ENCODE data around the gene KRT76.

Gene KRT76

GRCh38 chr12:52813203-52813819, 36.2 kb upstream of the KRT76 start:
- DNase-seq (ENCODE audit: low read depth in 2 of 2) = no peak

- DNase-seq (ENCODE audit: low read depth in 2 of 2) = no peak
These were observed 35.6 kb upstream of the KRT76 start for GRCh38 chr12:52812749-52813148.

- DNase-seq (ENCODE audit: low read depth in 2 of 2) = no peak
These were observed 34.9 kb upstream of the KRT76 start for GRCh38 chr12:52812073-52812400.

- no peak for DNase-seq (ENCODE audit: low read depth in 2 of 2)
These were observed 34.3 kb upstream of the KRT76 start for GRCh38 chr12:52811191-52812072.

GRCh38 chr12:52810554-52810953, 33.4 kb upstream of the KRT76 start:
- DNase-seq (ENCODE audit: low read depth in 2 of 2) = no peak

- no peak for DNase-seq (ENCODE audit: low read depth in 2 of 2)
These were observed 32.0 kb upstream of the KRT76 start for GRCh38 chr12:52809166-52809565.

- no peak for DNase-seq (ENCODE audit: low read depth in 2 of 2)
These were observed 31.5 kb upstream of the KRT76 start for GRCh38 chr12:52808573-52809160.

- DNase-seq (ENCODE audit: low read depth in 2 of 2) = no peak
These were observed 30.7 kb upstream of the KRT76 start for GRCh38 chr12:52807544-52808470.

- no peak for DNase-seq (ENCODE audit: low read depth in 2 of 2)
These were observed 29.8 kb upstream of the KRT76 start for GRCh38 chr12:52806821-52807543.

- DNase-seq (ENCODE audit: low read depth in 2 of 2) = no peak
These were observed 29.1 kb upstream of the KRT76 start for GRCh38 chr12:52806169-52806811.

- DNase-seq (ENCODE audit: low read depth in 2 of 2) = no peak
These were observed 28.6 kb upstream of the KRT76 start for GRCh38 chr12:52805739-52806138.

- no peak for DNase-seq (ENCODE audit: low read depth in 2 of 2)
These were observed 27.9 kb upstream of the KRT76 start for GRCh38 chr12:52805000-52805399.

- DNase-seq (ENCODE audit: low read depth in 2 of 2) = no peak
These were observed 25.3 kb upstream of the KRT76 start for GRCh38 chr12:52802442-52802841.

- no peak for DNase-seq (ENCODE audit: low read depth in 2 of 2)
These were observed 24.6 kb upstream of the KRT76 start for GRCh38 chr12:52801773-52802172.

- no peak for DNase-seq (ENCODE audit: low read depth in 2 of 2)
These were observed 23.2 kb upstream of the KRT76 start for GRCh38 chr12:52800259-52800917.

- no peak for DNase-seq (ENCODE audit: low read depth in 2 of 2)
These were observed 22.5 kb upstream of the KRT76 start for GRCh38 chr12:52799505-52800211.

- DNase-seq (ENCODE audit: low read depth in 2 of 2) = no peak
These were observed 21.7 kb upstream of the KRT76 start for GRCh38 chr12:52798671-52799504.

- DNase-seq (ENCODE audit: low read depth in 2 of 2) = no peak
These were observed 21.0 kb upstream of the KRT76 start for GRCh38 chr12:52798003-52798670.
